NCI-H2029 (cell line): ENCODE results near the gene SFXN4.
"Not testable (repeated sequence)": the region's sequence is repeated elsewhere in the genome, so short reads cannot be mapped to it uniquely, and the experiment has no call there.

ENCODE experiments used
- DNase-seq: peaks from one replicate; lab custom pipeline; 2025; lab: John Stamatoyannopoulos, UW

The SFXN4 gene

DNA sequence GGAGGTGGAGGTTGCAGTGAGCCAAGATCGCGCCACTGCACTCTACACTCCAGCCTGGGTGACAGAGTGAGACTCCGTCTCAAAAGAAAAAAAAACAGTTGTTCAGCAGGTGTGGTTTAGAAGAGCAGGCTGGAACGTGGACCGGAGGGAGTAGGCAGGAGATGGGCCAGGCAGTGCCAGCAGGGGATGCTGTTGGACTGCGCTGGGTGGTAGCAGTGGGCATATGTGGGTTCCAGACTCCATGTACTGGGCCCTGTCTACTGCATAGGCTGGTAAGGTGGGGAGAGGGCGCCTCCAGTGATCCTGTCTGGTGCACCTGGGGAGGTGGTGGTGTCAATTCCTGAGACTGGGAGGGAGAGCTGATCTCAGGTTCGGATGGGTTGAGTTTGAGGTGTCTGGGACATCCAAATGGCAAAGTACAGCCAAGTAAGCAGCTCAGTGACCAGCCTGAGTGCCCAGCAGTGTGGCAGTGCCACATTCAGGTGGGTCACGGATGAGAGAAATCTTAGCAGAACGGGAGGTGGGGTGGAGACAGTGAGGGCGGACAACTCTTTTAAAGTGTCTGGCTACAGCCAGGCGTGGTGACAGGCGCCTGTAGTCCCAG lies 25.9 kb downstream of the SFXN4 start:
- no peak for DNase-seq

DNA sequence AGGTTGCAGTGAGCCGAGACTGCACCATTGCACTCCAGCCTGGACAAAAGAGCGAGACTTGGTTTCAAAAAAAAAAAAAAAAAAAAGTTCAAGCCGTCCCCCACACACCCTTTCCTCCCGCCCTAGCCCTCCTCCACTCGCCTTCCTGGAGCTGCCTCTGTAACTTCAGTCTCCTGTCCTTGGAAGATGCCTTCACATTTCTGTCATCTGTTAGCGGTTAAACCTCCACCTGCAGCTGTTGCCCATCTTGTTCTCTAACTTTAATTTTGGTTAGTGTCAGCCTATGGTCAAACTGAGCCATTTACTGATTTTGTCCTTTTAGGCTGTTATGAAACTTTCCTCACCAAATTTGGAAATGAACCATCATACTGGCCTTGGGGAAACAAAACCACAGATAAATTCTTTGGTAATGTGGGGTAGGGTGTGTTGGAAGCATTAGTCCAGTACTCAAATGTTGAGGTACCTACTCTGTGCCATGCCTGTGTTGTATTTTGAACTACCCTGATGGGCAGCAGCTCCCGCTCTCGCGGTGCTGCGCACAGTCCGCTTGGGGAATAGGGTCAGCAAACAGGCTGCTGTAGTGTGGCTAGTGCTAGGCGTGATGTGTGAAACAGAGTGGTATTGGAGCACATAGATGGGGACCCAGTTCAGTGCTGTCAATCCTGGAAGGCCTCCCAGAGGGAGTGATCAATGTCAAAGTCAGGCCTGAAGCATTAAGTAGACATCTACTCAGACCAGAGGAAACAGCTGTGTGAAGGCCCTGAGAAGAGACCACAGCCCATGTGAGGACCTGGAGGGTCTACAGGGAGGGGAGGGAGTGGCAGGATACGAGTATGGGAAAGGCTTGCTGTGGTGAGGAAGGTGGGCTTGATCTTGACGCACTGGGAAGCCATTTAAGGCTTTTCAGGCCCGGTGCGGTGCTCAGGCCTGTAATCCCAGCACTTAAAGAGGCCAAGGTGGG lies 26.9 kb downstream of the SFXN4 start:
- DNase-seq: no peak

DNA sequence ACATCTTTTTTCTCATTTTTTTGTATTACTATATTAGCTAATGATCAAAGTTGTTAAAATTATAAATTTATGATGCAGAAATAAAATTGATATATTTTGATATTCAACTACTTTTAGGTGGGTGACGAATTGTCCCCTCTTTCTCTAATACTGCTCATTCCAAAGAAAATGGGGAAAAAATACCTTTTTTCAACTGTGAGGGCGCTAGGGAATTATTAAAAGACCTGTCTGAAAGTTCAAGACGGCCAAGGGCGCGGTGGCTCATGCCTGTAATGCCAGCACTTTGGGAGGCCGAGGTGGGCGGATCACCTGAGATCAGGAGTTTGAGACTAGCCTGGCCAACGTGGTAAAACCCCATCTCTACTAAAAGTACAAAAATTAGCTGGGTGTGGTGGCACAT lies 27.6 kb downstream of the SFXN4 start:
- DNase-seq: not testable (repeated sequence)

DNA sequence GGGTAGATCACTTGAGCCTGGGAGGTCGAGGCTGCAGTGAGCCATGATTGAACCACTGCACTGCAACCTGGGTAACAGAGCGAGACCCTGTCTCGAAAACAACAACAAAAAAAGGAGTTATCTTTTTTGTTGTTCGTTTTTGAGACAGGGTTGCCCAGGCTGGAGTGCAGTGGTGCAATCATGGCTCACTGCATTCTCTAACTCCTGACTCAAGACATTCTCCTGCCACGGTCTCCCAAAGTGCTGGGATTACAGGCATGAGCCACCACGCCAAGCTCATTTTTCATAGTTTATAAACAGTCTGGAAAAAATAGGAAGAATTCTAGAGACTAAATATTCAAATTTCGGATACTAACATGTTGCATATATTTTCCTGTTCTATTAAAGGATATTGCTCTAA lies 29.4 kb downstream of the SFXN4 start:
- no peak for DNase-seq

DNA sequence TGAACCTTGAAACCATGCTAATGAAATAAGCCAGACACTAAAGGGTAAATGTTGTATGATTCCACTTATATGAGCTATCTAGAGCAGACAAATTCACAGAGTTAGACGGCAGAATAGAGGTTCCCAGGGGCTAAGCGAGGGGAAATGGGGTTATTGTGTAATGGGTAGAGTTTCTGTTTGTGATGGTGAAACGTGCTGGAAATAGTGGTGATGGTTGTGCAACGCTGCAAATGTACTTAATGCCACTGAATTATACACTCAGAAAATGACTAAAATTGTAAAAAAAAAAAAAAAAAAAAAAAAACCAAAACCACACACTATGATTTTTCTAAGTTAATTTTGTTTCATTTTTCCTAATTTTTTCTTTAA lies 30.0 kb downstream of the SFXN4 start:
- DNase-seq: no peak

DNA sequence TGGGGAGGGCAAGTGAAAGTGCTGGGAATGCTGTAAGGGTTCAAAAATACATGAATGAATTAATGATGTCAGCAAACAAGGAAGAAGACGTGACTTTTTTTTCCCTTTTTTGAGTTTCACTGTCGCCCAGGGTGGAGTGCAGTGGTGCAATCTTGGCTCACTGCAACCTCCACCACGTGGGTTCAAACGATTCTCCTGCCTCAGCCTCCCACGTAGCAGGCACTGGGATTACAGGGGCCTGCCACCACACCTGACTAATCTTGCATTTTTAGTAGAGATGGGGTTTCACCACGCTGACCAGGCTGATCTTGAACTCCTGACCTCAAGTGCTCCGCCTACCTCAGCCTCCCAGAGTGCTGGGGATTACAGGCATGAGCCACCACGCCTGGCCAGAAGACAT lies 31.6 kb downstream of the SFXN4 start:
- no peak for DNase-seq

DNA sequence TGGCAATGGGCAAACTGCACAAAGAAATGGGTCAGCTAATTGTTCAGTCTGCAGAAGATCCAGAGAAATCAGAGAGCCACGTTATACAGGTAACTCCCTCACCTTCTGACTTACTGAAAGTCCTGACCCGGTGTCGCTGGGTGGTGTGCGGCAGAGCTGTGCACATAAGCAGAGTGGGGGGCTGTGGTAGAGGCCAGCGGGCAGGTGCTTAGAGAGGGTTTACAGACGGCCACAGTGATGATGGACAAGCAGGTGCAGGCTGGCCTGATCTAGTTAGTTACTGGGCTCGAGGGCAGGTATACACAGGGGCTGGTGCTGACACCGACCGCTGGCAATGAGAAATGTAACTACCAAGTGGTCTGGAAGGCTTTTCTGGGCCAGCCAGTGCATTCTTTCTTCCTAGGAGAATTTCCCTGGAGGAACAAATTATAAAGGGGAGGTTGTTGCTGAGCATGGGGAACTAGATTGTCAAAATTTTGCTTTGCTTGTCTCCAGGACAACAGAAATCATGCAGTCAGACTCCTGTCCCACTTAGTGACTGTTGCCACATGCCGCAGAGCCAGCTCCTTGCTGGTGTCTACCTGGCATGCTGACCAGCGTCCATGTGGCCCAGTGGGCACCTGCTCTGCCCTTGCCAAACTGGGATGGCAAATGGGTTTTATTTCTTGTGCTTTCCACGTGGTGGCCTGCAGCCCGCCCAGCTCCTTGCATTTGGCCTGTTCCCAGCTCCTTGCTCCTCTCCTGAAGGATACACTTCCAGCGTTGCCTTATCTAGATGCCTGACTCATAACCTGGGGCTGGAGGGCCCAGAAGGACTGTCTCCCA lies 32.8 kb downstream of the SFXN4 start:
- DNase-seq: no peak

DNA sequence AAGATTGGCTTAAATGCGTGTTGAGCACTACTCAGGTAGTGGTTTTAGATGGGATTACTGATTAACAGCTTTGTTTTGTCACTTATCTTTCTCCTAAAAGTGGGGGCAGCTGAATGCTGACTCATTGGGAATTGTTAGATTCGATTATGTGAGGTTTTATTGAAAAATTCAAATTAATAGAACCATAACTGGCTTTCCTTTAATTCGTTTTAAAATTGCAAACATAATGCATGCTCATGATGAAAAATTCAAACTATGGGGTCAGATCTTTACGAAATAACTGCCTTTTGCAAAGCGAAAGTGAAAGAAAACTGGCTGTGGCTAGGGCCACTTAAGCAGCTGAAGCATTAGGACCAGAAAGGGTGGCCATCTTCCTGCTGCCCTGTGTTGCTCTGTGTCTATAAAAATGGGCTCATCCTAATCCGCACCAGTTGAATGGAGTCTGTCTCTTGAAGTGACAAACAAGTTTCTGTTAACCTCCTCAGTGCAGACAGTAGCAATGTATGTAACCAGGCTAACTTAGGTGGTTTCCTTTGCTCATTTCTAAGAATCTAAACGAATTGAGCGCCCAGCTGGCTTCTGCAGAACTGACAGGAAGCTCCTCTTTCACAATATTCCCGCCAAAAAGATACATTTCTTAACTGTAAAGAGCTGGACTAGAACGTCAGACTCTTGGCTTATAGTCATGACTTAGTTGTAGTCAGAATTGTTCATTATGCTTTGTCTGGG lies 33.8 kb downstream of the SFXN4 start:
- DNase-seq: peak; percentile 9

DNA sequence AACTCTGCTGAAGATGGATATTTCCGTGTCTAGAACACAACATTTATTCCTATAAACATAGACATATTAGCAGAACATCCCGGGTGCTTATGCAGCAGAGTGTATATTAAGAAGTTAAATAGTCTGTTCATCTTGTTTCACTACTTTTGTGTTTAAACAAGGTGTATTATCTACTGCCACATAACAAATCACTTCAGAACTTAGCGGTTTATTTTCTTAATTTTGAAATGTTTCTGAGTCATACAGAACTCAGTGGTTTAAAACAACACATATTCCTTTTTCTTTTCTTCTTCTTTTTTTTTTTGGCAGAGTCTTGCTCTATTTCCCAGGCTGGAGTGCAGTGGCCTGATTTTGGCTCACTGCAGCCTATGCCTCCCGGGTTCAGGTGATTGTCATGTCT lies 35.8 kb downstream of the SFXN4 start:
- DNase-seq: no peak

DNA sequence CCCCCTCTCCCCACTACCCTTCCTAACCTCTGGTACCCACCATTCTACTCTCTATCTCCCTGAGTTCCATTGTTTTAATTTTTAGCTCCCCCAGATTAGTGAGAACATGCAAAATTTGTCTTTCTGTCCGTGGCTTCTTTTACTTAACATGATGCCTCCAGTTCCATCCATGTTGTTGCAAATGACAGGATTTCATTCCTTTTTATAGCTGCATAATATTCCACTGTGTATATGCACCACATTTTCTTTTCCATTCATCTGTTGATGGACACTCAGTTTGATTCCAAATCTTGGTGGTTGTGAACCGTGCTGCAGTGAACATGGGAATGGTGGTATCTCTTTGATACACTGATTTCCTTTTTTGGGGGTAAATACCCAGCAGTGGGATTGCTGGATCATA lies 39.6 kb downstream of the SFXN4 start:
- no peak for DNase-seq

DNA sequence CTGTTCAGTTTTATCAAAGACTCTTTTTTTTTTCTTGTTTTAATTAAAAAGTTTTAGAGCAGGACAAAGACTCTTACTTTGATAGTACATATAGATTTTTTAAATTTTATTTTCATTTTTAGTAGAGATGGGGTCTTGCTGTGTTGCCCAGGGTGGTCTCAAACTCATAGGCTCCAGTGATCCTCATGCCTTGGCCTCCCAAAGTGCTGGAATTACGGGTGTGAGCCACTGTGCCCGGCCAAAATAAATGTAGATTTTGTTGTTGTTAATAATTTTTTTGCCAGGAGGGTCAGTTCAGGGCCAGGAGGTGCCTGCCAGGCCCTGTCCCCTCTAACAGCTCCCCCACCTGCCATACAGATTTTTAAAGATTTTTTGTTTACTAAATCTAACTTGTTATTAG lies 44.6 kb downstream of the SFXN4 start:
- no peak for DNase-seq

DNA sequence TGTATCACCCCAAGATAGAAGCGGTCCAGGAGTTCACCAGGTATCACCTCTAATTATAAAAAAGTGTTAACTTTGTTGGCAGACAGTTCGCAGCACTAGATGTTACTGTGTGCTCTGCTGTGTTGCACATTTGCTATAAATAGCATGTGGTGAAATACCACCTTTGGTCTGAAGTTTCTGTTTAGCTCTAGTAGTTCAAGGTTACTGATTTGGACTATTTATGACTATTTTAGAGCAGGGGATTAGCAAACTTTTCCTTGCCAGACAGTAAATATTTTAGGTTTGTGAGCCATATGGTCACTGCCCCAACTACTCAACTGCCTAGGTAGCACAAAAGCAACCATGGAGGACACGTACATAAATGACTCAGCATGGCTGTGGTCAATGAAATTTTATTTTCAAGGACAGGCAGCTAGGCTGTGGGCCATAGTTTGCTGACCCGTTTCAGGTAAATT lies 45.1 kb downstream of the SFXN4 start:
- no peak for DNase-seq

DNA sequence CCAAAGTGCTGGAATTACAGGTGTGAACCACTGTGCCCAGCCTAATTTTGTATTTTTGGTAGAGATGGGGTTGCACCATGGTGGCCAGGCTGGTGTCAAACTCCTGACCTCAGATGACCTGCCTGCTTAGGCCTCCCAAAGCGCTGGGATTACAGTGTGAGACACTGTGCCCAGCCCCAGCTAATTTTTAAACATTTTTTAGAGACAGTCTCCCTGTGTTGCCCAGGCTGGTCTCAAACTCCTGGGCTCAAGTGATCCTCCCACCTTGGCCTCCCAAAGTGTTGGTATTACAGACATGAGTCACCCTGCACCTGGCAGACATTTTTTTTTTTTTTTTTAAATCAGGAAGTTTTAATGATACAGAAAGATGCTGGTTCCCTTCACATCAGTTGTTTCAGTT lies 46.1 kb downstream of the SFXN4 start:
- no peak for DNase-seq

DNA sequence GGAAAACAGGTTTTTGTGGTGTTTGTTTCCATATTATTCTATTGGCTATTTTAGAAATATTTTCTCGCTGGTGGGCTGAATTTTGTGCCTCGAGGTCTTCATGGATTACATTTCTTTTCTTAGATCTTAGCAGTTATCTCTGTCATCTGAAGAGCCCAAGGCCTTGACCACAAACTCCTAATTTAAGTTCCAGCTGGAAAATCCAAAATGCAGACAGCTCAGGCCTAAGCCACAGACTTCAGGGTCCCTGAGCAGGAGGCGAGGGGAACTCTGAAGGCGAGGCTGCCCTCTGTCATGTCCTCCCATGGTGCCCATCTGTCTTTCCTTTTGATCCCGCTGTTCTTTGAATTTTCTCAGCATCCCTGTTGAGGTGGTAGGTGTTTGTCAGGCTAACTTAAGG lies 47.3 kb downstream of the SFXN4 start:
- no peak for DNase-seq

DNA sequence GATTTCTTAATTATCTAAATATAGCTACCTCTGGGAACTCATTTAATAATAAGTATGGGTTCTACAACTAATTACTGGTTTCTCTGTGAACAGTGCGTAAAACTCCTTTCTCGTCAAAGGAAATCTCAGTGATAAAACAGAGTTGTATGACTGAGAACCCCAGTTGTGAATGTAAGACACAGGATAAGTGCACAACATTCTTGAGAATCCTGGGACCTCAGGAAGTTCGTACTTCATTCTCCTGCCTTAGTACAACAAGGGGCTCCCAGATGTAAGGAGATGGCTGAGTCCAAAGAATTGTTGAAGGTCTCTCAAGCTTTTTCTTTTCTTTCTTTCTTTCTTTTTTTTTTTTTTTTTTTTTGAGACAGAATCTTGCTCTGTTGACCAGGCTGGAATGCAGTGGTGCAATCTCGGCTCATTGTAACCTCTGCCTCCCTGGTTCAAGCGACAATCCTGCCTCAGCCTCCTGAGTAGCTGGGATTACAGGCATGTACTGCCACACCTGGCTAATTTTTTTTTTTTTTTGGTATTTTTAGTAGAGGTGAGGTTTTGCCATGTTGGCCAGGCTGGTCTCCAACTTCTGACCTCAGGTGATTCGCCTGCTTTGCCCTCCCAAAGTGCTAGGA lies 49.1 kb downstream of the SFXN4 start:
- no peak for DNase-seq

DNA sequence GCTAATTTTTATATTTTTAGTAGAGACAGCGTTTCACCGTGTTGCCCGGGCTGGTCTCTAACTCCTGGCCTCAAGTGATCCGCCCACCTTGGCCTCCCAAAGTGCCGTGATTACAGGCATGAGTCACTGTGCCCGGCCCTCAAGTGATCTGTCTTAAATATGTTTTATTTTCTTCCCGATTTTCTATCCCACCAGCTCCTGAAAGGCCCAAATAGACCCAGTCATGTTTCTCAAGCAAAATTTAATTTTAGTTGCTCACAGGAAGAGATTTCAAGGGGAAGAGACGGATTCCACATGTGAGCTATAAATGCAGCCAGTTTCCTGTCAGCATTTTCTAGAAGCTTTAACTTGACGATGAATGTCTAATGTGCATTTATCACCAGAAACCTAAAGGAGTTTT lies 49.6 kb downstream of the SFXN4 start:
- no peak for DNase-seq

DNA sequence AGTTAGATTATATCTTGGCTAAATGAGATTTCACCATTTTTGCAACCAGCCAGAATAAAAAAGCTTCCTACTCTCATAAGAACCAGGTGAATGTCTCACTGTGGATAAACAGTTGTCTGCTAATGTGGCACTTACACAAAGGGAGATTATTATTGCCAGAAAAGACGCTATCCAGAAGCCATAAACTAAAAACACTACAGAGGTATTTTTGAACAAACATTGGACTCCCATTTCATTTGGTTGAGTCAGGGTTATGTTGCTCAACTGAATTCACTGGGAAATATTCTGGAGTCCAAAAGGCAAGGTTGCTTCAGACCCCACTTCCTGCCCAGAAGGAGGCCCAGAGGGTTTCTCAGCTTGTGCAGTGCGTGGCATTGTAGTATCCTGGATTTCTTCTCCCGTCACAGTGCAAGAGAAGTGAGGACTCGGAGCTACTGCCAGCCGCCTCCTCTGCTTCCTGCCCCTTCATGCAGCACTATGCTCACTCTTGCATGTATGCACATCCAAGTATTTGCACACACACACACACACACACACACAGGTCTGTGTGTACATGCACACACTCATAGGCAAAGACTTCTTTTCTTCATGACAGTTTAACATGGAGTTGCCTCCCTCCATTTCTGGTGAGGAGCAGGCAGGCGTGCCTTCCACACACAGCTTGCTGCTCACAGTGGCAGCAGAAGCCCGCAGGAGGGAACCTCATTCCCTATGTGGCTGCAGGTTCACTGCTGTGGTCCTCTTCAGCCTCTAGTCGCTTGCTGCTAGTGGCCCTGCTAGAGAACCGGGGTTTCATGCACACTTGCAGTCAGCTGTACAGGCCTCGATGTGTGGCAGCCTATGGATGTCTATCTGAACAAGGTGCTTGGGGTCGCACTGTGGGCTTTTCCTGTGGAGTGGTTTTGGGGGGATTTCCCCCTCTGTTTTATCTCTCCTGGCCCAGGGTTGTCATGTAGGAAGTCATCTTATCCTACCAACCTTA lies 51.5 kb downstream of the SFXN4 start:
- no peak for DNase-seq

DNA sequence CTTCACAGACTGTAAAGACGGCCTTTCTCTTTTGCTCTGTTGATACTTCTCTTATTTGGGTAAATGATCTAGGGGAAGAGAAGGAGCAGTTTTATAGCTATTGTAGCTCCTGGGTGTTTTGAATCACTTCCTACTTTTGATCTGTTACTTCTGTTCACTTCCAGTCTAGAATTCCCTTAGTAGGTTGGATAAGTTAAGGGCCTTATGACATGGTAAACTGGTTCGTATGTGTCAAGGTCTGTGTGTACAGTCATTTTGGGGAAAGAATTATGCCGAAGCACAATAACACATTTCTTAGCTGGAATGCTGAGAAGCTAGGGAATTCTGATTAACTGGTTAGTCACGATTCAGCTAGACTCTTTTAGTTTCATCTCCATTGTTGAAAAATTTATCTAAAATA lies 53.5 kb downstream of the SFXN4 start:
- no peak for DNase-seq

DNA sequence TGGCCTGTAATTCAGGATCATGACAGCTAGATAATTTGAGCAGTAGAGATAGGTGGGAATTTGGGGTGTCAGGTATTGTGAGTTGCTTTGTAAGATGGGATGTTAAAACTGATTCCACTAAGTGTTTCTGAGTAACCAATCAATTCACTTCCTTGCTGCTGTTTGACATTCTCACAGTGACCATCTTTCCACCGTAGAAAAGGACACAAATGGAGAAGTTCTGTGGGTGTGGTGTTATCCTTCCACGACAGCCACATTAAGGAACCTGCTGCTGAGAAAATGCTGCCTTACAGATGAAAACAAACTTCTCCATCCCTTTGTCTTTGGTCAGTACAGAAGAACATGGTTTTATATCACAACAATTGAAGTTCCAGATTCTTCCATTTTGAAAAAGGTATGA lies 57.7 kb downstream of the SFXN4 start:
- not testable (repeated sequence) for DNase-seq

DNA sequence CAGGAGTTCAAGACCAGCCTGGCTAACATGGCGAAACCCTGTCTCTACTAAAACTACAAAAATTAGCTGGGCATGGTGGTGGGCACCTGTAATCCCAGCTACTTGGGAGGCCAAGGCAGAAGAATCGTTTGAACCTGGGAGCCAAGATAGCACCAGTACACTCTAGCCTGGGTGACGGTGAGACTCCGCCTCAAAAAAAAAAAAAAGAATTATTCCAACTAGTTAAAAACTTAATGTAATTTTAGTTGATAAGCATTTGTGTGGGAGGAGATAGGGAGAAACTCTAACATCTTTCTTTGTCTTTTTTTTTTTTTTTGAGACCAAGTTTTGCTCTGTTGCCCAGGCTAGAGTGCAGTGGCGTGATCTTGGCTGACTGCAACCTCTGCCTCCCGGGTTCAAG lies 58.4 kb downstream of the SFXN4 start:
- not testable (repeated sequence) for DNase-seq
